IMR-90 (cell line): Measurements from ENCODE around the gene ITM2C.

ENCODE experiments used
- BHLHE40 ChIP-seq: fragments of 150-350 bp; IDR thresholded peaks from 2 replicates; pipeline ENCODE4 v1.6.1; 2016; ENCODE audit warnings: mild to moderate bottlenecking, low read depth, low read length
- CEBPB ChIP-seq: IDR thresholded peaks from 2 replicates; pipeline ENCODE4 v1.6.1; 2012; ENCODE audit warnings: low read depth, low read length, improper control_type of control experiment
- CHD1 ChIP-seq: IDR thresholded peaks from 2 replicates; pipeline ENCODE4 v1.6.1; 2012; ENCODE audit warnings: low read depth, low read length, improper control_type of control experiment
- CTCF ChIP-seq: conservative IDR thresholded peaks from 2 replicates; pipeline ENCODE4 v1.5.1; 2012; ENCODE audit warnings: mild to moderate bottlenecking, low read depth, low read length, improper control_type of control experiment
- ELK1 ChIP-seq: fragments of 150-350 bp; IDR thresholded peaks from 2 replicates; pipeline ENCODE4 v1.6.1; 2016; ENCODE audit warnings: low read depth, mild to moderate bottlenecking, low read length, moderate library complexity, borderline replicate concordance
- FOS ChIP-seq: fragments of 150-350 bp; IDR thresholded peaks from 2 replicates; pipeline ENCODE4 v1.6.1; 2016; ENCODE audit warnings: low read depth, low read length
- MAFK ChIP-seq: IDR thresholded peaks from 2 replicates; pipeline ENCODE4 v1.6.1; 2012; ENCODE audit warnings: low read depth, low read length, improper control_type of control experiment
- NFE2L2 ChIP-seq: fragments of 150-350 bp; IDR thresholded peaks from 2 replicates; pipeline ENCODE4 v1.6.1; 2016; ENCODE audit warnings: low read depth, mild to moderate bottlenecking, low read length
- POLR2A ChIP-seq: IDR thresholded peaks from 2 replicates; pipeline ENCODE4 v1.6.1; 2012; ENCODE audit warnings: mild to moderate bottlenecking, low read depth, low read length
- RAD21 ChIP-seq: IDR thresholded peaks from 2 replicates; pipeline ENCODE4 v1.6.1; 2012; ENCODE audit warnings: low read length, improper control_type of control experiment
- RCOR1 ChIP-seq: IDR thresholded peaks from 2 replicates; pipeline ENCODE4 v1.6.1; 2012; ENCODE audit warnings: mild to moderate bottlenecking, low read length, improper control_type of control experiment; ENCODE audit not compliant: insufficient replicate concordance
- RFX5 ChIP-seq: IDR thresholded peaks from 2 replicates; pipeline ENCODE4 v1.8.0; 2012; ENCODE audit warnings: low read depth, mild to moderate bottlenecking, low read length, moderate library complexity
- SMC3 ChIP-seq: fragments of 150-350 bp; IDR thresholded peaks from 2 replicates; pipeline ENCODE4 v1.6.1; 2016; ENCODE audit warnings: low read depth, mild to moderate bottlenecking, antibody characterized with exemption, low read length, moderate library complexity
- USF2 ChIP-seq: fragments of 150-350 bp; IDR thresholded peaks from 2 replicates; pipeline ENCODE4 v1.6.1; 2017; ENCODE audit warnings: mild to moderate bottlenecking, antibody characterized with exemption, low read length, low read depth

- TF ChIP-seq CTCF (no peak), POLR2A (no peak), RFX5 (no peak), CEBPB (no peak), RCOR1 (no peak), BHLHE40 (no peak), USF2 (no peak), RAD21 (no peak), SMC3 (no peak), MAFK (no peak), NFE2L2 (no peak), FOS (no peak), ELK1 (no peak), CHD1 (no peak)
Measured at GRCh38 chr2:230861552-230862255, 3.0 kb upstream of the ITM2C start.
